GM18498 (cell line): ENCODE results near the gene YY2.
"Not testable (repeated sequence)": the region's sequence is repeated elsewhere in the genome, so short reads cannot be mapped to it uniquely, and the experiment has no call there.

ENCODE experiments used
- ATAC-seq: cut with Tn5 transposase; IDR thresholded peaks from one replicate; pipeline ENCODE4 v1.9.1; 2021; ENCODE audit warnings: mild to moderate bottlenecking, moderate library complexity; ENCODE audit not compliant: unreplicated experiment

The YY2 gene

DNA sequence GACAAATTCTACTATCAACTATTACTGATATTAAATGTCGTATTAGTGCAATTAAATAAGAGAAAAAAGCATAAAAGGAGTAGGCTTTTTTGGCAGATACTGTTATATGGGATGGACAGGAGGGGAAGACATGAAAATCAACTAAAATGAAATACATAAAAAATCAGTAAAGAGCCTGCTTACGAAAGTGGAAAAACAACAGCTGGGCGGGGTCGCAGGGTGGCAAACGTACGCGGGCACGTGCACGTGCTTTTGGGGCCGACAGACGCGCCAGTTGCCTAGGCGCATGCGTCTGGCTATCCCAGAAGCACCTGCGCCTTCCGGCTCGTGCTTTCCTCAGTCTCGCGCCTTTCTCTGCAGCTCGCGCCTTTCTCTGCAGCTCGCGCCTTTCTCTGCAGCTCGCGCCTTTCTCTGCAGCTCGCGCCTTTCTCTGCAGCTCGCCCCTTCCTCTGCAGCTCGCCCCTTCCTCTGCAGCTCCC is at the start of gene YY2:
Gene YY2 (plus strand): TSS at position 51 of the 479 bp plus-strand sequence. CDS start 498 bp downstream, outside the sequence.
- ATAC-seq: no peak

DNA sequence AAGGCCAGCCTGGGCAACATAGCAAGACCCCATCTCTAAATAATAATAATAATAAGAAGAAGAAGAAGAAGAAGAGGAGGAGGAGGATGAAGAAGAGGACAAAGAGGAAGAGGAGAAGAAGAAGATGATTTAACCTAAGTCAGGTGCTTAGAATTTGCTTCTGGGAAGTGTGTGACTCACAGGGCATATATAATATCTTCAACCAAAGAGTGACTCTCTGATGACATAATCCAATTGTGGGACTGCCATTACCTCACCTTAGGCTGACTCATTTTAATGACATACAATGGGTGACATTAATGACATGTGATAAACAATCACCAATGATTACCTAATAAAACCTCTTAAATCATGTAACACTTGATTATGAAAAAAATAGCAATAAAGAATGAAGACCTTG is 49.1 kb upstream of the YY2 start:
- ATAC-seq: no peak

DNA sequence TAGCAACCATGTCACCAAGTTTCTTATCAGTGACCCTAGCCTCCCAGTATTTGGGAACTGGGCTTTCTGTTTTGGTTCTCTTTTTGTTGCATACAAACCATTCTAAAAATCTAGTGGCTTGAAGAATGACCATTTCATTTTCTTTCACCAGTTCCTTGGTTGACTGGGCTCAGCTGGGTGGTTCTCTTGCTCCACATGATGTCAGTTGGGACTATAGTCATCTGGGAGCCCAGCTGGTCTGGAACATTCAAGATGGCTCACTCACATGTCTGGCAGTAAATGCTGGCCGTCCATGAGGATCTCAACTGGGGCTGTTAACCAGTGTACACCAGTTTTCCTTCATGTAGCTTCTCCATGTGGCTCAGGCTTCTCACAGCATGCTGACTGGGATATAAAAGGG is 44.0 kb upstream of the YY2 start:
- ATAC-seq: no peak

DNA sequence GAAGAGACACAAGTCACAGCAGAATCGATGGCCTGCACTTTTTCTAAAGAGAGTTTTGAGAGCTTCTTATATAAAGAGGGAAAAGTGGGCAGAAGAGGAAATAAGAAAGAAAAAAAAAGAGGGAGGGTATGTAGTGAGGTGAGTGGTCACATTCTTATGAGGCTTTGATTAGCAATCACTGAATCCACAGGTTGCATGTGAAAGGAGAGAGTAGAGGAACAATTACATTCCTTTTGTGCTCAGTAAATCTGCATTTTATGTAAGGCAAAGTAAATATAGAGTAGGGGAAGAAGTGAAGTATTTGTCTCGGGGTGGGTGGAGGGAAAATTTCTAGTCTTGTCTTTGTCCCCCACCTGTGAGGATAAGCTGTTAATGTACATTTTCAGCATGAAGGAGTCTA is 43.2 kb upstream of the YY2 start:
- no peak for ATAC-seq

DNA sequence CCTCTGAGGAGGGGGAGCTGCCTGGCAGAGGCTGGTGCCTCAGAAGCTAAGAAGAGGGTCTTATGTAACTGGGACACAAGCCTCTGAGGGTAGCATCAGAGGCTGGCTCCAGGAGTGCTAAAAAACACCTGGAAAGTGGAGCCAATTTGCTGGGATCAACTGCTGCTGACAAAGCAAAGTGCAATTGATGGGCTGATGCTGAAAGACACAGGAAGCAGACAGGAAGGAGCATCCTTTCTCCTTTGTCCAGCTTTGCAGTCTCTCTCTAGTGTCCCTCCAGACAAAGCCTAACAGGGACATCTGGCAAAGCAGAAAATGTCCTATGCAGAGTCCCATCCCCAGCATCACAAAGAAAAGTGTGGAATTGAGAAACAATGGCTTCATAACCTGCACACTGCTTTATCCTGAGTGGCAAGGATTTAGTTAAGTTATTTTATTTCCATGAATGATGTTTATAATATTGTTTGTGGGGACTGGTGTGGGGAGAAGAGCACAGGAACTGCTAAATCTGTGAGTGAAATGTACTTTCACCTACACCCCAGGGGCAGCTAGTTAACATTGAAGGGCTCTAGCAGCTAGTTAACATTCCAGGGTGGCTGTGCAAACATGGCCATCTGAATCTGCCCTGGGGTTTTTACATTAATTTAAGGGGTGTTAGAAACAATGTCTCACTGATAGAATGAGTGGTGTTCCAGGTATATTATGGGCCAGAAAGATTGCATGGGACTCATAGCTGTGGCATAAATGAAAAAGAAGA is 42.0 kb upstream of the YY2 start:
- no peak for ATAC-seq

DNA sequence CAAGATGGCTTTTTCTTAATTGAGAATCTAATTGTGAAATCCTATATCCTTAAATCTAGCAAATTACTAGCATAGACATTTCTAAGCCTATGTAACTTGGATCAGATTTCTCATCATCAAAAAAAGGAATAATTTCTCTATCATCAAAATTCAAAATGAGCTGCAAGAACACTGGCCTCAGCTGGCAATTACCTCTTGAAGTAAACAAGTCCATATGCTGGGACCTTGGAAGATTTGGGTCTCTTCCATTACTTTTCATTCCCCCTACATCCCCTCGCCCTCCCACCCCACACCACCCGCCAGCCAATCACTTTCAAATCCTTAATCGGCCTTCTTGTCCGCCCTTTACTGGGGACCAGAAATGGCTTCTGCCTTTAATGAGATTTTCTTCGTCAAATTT is 39.7 kb upstream of the YY2 start:
- no peak for ATAC-seq

DNA sequence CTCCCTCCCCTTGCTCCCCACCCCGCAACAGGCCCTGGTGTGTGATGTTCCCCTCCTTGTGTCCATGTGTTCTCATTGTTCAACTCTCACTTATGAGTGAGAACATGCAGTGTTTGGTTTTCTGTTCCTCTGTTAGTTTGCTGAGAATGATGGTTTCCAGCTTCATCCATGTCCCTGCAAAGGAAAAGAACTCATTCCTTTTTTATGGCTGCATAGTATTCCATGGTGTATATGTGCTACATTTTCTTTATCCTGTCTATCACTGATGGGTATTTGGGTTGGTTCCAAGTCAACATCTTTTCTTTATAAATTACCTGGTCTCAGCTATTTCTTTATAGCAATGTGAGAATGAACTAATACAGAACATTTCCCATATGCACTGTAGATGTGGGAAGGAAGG is 35.6 kb upstream of the YY2 start:
- not testable (repeated sequence) for ATAC-seq

DNA sequence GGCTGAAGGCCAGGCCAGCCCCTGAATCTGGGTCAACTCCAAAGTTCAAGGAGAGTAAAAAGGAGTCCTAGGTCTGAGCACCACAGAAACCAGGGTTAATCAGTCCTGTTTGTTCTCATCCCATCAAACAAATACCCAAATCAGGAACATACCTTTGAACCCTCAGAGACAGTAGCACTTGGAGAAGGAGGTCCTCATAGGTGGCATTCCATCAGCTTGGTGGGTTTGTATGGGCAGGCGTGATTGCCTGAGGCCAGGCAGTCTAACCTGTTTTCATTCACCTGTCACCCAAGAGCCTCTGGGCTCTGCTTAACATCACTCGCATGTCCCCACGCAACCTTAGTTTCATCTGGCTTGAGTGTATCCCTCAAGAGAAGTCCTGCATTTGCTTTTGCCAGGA is 33.9 kb upstream of the YY2 start:
- no peak for ATAC-seq

DNA sequence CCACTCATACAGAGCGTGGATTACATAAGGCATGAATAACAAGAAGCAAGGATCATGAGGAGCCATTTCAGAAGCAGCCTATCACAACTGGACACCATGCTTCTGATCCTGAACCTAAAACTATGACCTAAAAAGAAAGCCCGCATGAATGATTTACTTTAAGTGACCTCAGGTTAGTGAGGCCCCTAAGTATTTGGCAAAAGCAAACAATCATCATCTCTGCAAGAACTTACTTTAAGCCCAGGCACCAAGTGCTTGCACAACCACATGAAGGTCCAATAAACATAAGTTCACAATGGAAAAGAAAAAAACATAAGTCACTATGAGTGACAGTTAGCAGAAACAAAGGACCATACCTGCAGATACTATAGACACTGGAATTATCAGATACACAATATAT is 24.3 kb upstream of the YY2 start:
- no peak for ATAC-seq

DNA sequence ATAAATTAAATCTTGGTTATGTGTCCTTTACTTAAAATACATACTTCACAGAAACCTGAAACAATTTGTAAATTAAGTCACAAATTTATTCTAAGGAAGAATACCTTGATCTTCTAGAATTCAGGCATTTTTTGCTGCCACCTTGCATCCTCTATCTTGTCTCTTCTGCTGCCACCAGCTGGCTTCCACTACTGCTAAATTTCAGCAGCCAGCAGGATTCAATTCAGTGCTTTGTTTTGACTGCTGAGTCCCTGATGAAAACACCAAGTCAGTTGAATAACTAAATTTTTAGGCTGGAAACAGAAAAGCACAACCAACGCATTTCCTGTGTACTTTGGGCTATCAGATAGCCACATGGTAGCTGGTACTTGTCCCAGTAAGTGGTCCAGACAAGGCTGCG is 18.7 kb upstream of the YY2 start:
- no peak for ATAC-seq

DNA sequence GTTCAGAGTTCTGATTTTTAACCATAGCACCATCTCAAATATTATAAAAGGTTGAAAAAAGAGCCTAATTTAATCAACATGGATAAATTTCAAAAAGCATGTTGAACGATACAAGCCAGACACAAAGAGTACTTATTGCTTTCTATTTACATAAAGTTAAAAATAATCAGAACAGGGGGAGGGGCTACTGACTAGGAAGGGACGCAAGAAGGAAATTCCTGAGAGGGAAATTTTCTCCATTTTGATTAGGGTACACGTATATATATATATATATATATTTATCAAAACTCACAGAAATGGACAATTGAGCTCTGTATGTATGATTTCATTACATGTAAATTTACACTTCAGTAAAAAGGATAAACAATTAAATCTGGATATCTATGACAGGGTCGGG is 16.9 kb upstream of the YY2 start:
- peak; percentile 33 for ATAC-seq

DNA sequence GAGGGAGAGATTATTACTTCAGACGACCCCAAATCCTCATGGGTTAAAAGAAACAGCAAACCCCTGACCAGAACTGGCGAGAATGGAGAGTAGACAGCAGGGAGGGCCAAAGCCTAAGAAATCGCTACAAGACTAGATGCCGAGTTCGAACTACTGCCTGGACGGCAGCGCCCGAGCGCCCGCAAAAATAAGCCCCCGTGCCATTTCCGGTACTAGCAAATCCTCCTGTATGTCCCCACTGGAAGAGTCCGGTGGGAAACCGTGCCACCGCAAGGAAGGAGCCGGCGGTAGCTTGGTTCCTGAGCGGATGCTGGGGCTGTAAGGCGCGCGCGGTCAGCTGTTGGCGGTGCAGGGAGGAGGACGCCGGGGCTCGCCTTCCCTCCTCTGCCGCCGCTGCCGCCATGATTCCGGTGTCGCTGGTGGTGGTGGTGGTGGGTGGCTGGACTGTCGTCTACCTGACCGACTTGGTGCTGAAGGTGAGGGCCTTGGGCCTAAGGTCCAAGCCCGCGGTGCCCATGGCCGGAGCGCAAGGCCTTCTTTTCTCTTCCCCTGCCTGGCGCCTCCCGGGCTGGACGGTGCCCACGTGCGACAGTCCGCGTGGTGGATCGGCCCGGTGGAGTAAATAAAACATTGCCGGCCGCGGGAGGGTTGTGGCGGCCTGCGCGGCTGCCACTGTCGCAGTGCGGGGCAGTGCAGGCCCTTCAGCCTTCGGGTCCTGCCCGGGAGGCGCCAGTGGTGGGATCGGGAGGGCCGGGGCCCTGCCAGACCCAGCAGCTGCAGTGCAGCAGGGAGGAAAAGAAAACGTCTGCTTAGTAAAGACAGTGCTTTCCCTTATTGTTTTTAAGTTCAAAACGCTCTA is 16.2 kb upstream of the YY2 start, which contains the start of gene MBTPS2:
Gene MBTPS2 (plus strand): TSS at position 284 of the 859 bp plus-strand sequence. CDS start 118 bp downstream, at position 402.
- peak; percentile 86 for ATAC-seq

DNA sequence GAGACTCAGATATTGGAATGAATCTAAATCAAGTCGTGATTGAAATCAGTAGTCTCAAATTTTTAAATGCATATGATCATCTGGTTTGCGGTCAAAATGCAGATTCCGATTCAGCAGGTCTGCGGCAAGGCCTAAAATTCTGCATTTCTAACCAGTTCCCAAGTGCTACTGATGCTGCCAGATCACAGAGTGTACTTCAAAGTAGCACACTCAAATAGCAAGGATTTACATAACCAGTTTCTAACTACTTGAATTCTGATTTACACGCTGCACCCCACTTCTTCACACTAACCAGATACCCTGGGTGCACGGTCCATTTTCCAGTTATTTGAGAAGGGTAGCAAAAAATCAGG is 15.6 kb upstream of the YY2 start:
- peak; percentile 26 for ATAC-seq

DNA sequence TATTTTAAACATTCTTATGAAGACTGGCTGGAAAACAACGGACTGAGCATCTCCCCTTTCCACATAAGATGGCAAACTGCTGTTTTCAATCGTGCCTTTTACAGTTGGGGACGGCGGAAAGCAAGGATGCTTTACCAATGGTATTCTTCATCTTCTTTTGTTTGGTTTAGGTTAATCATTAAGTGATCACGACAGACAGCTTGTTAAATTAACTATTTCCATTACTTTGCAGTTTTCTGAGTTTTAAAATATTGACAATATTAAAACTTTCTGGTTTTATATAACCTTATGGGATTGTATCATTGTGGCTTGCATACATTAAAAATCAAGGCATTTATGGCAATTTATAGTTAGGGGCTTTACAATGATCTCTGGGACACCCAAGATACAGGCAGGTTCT is 12.6 kb upstream of the YY2 start:
- no peak for ATAC-seq

DNA sequence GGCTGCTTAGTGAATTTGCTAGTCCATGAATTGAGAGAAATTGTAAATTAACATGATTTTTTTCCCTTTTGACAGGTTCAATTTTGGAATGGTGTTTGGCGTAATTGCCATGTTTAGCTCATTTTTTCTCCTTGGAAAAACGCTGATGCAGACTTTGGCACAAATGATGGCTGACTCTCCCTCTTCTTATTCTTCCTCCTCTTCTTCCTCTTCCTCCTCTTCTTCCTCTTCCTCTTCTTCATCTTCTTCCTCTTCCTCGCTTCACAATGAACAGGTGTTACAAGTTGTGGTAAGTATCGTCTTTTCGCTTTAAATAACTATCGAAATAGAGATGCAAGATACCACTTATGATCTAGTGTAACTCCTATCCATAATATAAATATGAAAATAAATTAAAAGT is 10.7 kb upstream of the YY2 start:
- no peak for ATAC-seq

DNA sequence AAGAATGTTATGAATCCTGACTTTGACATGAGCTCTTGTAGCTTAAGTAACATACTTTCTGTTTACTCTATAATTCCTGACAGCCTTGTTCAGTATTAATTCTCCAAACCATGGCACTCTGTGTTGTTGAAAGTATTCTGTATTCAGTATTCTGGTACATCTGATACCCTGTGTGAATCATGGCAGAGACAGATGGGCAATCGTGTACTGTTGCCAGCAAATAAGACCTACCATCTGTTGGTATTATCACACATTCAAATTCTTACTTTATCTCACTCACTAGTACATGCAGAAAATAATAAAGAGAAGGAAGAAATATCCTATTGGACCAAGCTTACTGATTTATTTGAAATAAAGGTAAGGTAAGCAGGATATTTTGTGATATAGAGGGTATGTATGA is 8.4 kb upstream of the YY2 start:
- no peak for ATAC-seq

DNA sequence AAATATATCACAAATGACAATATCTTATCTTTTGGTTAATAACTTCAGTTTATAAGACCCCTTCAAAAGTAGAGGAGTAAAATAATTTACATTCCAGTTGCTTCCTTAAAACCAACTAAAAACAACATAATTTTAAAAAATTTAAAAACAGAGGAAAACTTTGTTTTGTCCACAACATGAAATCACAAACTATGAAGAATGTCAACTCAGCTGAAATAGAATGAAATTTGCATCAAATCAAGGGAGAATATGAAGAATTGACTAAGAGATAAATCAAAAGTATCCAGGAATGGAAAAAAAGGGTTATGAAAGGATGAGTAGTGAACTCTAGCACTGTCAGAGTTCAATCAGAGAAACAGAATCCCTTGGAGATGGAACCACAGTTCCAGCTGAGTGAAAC is 2.2 kb upstream of the YY2 start:
- no peak for ATAC-seq

DNA sequence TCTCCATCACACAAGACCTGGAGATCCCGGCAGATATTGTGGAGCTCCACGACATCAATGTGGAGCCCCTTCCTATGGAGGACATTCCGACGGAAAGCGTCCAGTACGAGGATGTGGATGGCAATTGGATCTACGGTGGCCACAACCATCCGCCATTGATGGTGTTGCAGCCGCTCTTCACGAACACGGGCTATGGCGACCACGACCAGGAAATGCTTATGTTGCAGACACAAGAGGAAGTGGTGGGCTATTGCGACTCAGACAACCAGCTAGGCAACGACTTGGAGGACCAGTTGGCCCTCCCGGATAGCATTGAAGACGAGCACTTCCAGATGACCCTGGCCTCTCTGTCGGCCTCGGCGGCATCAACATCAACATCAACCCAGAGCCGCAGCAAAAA is 717 bp downstream of the YY2 start:
- ATAC-seq: no peak

DNA sequence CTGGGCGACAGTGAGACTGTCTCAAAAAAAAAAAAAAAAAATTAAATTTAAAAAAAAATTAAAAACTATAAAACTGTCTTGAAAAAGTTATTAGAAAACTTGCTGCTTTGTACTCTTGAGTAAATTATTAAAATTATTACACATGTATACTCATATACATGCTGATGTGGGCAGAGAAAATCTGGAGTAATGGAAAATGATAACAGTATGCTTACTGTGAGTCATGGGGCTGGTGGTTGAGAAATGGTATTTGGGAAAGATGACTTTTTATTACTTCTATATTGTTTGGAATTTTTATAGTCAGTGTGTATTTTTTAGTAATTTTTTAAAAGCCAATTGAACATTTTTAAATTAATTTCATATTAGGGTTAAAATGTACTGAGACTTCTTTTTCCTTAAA is 7.5 kb downstream of the YY2 start:
- no peak for ATAC-seq

DNA sequence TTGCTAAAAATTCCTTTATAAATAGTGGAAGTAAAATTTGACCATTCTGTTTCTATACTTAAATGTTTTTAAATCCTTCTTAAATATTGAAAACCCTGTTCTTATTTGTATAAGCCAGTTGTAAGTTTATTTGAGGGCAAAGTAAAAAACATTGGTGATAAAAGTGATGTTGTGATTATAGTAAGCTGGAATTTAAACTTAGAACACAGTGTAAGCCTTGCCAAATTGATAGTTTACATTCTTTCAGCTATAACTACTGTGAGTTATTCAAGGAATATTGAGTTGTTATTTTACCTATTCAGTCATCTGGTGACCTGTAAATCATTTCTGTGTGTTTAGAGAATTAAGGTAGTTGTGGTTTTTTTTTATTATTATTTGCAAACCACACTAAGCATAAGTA is 9.6 kb downstream of the YY2 start:
- ATAC-seq: no peak

DNA sequence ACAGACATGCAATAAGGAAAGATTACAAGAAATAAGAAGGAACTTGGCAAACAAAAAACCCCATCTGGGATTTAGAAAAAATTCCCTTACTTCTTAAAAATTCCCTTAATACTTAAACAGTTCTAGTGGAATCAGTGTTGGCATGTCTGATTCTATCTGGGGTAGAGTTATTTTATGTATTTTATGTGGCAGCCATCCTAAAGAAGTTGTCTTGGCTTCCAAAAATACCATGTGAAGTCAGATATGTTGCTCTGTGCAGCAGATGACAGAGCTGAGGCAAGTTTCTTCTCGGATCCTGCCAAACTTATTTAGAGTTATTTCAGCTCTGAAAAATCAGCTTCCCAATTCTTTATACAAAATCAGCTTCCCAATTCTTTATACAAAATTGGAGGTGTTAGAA is 14.7 kb downstream of the YY2 start:
- ATAC-seq: no peak
